Measurements from ENCODE around the gene BNIP3.
"Not testable (repeated sequence)": the region's sequence is repeated elsewhere in the genome, so short reads cannot be mapped to it uniquely, and the experiment has no call there.

The BNIP3 gene

GRCh38 chr10:132001238-132001972 lies 19.7 kb upstream of the BNIP3 start:
- DNase-seq (ENCODE audit: low spot score) = no peak

- DNase-seq (ENCODE audit: low spot score) = no peak
Observed at GRCh38 chr10:131998845-131999681, 17.3 kb upstream of the BNIP3 start.

- no peak for DNase-seq (ENCODE audit: low spot score)
Observed at GRCh38 chr10:131998050-131998844, 16.5 kb upstream of the BNIP3 start.

DNA sequence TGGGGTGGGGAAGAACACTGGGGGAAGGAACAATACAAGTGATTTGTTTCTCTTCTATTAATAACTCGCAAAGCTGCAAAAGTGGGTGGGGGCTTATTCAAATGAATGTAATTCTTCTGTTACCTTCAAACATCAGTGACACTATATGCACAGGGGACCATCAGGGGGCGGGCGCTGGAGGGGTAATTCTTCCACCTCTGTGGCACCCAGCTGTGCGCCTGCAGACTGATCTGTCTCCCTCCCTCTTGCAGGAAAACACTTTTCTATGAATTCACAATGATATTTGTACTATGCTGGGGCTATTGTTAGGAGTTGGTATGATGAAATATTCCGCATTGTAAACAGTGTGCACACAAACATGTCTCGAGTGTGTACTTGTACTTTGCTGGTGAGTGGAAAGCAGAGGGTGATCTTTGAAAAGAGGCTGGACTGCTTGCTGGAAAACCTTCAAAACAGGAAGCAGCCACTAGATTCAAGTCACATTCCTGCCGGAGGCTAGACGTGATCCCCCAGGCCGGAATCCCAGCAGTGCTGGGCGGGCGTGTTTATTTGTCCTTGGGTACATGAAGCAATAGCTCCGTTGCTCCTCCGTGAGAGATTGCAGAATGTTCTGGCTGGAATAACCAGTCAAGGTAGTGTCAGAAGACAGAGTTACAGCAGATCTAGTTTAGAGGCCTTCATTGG lies 15.8 kb upstream of the BNIP3 start:
- DNase-seq (ENCODE audit: low spot score) = peak; percentile 86

- no peak for DNase-seq (ENCODE audit: low spot score)
Observed at GRCh38 chr10:131996466-131997365, 15.0 kb upstream of the BNIP3 start.

GRCh38 chr10:131994435-131994834 lies 12.7 kb upstream of the BNIP3 start:
- no peak for DNase-seq (ENCODE audit: low spot score)

DNA sequence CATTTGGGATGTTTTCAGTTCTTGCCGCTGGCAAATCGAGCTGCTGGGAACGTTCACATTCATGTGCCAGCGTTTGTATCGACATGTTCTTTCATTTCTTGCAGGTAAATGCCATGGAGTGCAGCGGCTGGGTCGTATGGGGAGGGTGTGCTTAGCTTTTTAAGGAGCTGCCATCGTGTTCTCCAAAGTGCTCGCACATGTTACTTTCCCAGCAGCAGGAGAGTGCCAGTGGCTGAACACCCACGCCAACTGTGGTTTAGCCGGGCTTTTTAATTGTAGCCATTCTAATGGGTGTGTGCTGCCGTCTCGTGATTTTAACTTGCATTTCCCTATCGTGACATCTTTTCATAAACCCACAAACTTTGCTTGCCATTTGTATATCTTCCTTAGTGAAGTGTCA lies 11.6 kb upstream of the BNIP3 start:
- DNase-seq (ENCODE audit: low spot score) = no peak

DNA sequence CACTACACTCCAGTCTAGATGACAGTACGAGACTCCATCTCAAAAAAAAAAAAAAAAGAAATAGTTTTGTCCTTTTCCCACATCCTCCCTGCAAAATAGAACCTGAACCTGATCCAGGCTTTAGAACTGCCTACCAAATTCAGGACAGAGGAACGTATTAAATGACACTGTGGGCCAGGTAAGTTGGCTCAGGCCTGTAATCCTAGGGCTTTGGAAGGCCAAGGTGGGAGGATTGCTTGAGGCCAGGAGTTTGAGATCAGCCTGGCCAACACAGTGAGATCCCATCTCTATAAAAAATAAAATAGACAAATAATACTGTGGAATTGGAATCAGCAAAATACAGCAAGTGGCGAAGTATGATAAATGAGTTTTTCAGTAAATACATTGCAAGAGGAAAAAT lies 10.0 kb upstream of the BNIP3 start:
- no peak for DNase-seq (ENCODE audit: low spot score)

DNA sequence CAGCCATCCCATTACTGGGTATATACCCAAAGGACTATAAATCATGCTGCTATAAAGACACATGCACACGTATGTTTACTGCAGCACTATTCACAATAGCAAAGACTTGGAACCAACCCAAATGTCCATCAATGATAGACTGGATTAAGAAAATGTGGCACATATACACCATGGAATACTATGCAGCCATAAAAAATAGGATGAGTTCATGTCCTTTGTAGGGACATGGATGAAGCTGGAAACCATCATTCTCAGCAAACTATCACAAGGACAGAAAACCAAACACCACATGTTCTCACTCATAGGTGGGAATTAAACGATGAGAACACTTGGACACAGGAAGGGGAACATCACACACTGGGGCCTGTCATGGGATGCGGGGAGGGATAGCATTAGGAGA lies 6.1 kb upstream of the BNIP3 start:
- not testable (repeated sequence) for DNase-seq (ENCODE audit: low spot score)

- DNase-seq (ENCODE audit: low spot score) = not testable (repeated sequence)
Observed at GRCh38 chr10:131987301-131987700, 5.6 kb upstream of the BNIP3 start.

DNA sequence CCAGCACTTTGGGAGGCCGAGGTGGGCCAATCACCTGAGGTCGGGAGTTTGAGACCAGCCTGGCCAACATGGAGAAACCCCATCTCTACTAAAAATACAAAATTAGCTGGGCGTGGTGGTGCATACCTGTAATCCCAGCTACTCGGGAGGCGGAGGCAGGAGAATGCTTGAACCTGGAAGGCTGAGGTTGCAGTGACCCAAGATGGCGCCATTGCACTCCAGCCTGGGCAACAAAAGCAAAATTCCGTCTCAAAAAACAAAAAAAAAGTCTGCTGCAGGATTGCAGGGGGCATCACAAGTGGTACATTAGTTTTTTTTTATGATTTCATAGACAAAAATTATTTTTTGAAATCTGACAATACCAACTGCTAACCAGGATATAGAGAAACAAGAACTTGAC lies 5.1 kb upstream of the BNIP3 start:
- not testable (repeated sequence) for DNase-seq (ENCODE audit: low spot score)

DNA sequence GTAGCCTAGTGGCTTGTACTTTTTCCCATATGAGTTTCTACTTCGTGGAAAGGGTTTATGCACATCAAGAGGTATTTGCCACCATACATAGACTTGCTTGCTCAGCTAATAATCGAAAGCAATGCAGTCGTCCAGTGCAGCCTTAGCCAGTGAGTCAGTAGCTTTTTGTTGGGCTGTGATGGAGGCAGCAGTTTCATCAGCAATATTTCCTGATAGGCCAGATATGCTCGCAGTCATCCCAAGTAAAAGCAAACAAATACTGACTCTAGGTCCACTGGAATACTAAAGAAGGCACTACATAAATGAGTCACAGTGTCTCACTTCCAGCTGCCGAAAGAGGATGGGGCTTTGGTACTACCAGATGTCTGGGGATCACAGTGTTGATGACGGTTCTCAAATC lies 2.1 kb upstream of the BNIP3 start:
- DNase-seq (ENCODE audit: low spot score) = peak; percentile 96

DNA sequence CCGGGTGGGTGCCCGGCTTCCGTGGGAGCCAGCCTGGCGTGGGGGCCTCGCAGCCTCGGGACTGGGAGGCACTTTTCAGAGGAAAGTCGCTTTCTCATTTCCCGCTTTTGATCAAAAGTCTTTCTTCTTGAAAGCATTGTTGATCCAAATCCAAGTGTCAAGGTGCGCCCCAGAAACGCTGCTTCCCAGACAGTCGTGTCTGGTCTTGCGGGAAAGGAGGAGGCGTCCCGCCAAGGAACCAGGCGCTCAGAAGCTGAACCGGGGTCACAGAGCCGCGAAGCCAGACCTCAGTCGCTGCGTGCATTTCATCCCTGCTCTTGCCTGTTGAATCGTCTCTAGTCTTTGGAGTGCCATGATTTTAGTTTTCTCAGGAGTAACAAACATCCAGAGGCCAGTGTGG lies 1.1 kb upstream of the BNIP3 start:
- DNase-seq (ENCODE audit: low spot score) = no peak

DNA sequence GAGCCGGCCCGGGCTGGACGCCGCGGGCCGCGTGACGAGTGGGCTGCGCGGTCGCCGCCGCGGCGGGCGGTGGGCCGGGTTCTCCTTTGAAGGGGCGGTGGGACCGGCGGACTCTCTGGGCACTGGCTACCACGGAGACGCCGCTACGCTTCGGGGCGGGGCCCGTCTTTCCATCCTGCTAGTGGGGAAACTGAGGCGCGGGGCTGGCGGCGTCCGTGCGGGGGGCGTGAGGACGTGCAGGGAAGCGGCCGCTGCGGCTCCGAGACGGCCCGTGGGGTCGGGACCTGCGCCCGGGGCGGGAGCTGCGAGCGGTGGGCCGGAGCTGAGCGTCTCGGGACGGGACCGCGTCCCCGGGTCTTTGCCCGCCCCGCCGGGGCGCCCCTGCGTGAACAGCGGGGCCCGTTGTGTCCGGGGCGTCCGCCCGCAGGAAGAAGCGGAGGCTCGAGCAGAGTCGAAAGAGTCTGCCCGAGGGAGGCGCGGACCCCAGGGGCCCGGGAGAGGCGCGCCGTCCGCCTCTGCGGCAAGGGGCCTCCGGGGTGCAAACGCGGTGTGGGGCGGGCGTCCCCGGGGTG lies 548 bp upstream of the BNIP3 start:
- DNase-seq (ENCODE audit: low spot score) = no peak

DNA sequence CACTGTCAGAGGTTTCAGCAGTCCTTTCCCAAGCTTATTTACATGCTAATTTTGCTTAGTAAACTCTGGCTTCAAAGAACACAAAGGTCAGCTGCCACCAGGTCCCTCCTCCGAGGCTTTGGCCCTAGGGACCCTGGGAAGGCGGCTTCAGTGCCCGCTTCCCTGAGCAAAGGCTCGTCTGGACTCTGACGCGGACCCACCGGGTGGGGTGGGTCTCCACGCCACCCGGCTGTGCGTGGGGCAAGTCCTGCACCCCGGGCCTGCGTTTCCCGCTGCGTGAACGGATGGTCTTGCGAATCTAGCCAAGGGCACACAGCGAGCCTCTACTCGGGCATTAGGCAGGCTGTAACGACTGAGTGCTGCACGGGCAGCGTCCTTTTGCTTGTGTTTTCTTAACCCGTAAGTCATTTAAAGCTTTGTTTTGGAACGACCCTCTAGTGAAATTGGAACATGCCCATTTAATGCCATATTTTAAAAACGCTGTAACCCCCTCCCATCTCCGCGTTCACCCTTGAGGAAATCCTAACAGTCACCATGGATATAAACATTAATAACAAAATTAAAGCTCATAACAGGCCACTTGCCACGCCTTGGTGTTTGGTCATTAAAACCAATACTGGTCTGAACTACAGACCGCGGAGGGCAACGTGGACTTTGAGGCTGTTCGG lies 828 bp downstream of the BNIP3 start:
- DNase-seq (ENCODE audit: low spot score) = peak; percentile 24

GRCh38 chr10:131980321-131980720 lies 1.4 kb downstream of the BNIP3 start:
- DNase-seq (ENCODE audit: low spot score) = no peak

DNA sequence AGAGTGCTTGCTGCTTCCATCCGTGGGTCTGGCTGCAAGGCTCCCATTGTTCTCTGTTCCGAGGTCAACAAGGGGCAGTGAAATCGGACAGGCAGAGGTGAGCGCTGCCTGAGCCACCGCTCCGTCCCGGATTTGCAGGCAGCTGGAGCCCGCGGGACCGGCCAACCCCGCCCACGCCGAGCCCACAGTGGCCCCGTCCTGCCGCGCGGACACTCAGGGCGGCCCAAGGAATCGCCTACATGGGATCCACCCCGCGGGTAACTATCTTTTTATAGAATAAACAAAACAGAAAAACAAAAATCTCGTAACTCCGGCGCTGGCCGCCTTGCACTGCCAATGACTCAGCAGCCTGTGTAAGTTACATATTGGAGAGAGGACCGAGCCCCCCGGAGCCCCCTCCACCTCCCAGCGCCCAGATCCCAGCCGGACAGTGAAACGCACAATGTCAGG lies 1.9 kb downstream of the BNIP3 start:
- peak; percentile 45 for DNase-seq (ENCODE audit: low spot score)

GRCh38 chr10:131979336-131979735 lies 2.4 kb downstream of the BNIP3 start:
- DNase-seq (ENCODE audit: low spot score) = no peak

- DNase-seq (ENCODE audit: low spot score) = no peak
Observed at GRCh38 chr10:131978851-131979250, 2.9 kb downstream of the BNIP3 start.

DNA sequence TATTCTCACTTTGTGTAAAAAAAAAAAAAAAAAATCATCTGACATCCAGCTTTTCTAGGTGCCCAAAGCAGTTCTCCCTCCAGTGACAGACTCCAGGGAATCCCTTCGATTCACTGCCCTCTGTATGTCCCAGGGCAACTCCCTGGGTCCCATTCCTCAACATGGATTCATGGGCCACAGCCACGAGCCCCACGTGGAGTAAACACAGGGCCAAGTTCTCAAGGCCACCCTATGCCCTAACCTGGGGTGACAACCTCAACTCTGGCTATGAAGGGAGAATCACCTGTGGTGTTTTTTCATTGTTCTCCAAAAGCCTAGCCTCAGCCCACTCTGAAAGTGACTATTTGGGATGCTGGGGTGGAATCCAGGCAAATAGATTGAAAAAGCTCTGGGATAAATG lies 3.4 kb downstream of the BNIP3 start:
- no peak for DNase-seq (ENCODE audit: low spot score)
